AG09309 (cell line): ENCODE results near the gene TRAF6.
A peak's percentile ranks its signal among the peaks of the same experiment; 100 is the strongest.
"Not testable (repeated sequence)": the region's sequence is repeated elsewhere in the genome, so short reads cannot be mapped to it uniquely, and the experiment has no call there.

Source experiments
- DNase-seq: peaks from one replicate; pipeline ENCODE4 v3.0.0-alpha.2; 2010; ENCODE audit warnings: low read depth
- H3K4me3 ChIP-seq: 2 replicates; pipeline ENCODE4 v1.5.1; 2011; ENCODE audit warnings: mild to moderate bottlenecking, low read depth, low read length, moderate library complexity; ENCODE audit not compliant: control insufficient read depth
- TF ChIP-seq, protein P1 (sequence below): IDR thresholded peaks from 2 replicates; pipeline ENCODE4 v1.5.1; 2011; ENCODE audit warnings: mild to moderate bottlenecking, low read depth, low read length, inconsistent platforms; ENCODE audit not compliant: insufficient read depth, control insufficient read depth; ENCODE audit errors: missing control alignments

Gene TRAF6

DNA sequence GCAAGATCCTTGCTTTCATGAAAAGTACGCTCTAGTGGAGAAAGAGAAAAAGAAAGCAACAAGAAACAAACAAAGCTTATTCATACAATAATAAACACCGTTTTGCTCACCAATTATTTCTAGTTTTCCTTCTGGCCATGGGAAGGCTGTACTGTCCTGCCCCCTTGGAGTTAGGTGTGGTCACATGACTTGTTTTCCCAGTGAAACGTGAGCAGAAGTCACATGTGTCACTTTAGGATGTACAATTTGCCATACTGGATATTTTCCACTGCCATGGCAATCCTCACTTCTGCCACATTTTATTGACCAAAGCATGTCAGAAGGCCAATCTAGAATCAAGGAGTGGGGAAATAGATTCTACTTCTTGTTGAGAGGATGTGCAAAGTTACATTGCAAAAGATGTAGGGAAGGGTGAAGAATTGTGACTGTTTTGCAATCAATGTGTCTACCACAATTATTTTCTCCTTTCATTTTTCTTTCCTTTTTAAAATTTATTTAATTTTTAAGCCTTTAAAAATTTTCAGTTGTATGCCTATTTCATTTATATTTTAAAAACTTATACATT is 24.3 kb upstream of the TRAF6 start:
- no peak for DNase-seq
- TF ChIP-seq, protein P1, sequence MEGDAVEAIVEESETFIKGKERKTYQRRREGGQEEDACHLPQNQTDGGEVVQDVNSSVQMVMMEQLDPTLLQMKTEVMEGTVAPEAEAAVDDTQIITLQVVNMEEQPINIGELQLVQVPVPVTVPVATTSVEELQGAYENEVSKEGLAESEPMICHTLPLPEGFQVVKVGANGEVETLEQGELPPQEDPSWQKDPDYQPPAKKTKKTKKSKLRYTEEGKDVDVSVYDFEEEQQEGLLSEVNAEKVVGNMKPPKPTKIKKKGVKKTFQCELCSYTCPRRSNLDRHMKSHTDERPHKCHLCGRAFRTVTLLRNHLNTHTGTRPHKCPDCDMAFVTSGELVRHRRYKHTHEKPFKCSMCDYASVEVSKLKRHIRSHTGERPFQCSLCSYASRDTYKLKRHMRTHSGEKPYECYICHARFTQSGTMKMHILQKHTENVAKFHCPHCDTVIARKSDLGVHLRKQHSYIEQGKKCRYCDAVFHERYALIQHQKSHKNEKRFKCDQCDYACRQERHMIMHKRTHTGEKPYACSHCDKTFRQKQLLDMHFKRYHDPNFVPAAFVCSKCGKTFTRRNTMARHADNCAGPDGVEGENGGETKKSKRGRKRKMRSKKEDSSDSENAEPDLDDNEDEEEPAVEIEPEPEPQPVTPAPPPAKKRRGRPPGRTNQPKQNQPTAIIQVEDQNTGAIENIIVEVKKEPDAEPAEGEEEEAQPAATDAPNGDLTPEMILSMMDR, result no peak

DNA sequence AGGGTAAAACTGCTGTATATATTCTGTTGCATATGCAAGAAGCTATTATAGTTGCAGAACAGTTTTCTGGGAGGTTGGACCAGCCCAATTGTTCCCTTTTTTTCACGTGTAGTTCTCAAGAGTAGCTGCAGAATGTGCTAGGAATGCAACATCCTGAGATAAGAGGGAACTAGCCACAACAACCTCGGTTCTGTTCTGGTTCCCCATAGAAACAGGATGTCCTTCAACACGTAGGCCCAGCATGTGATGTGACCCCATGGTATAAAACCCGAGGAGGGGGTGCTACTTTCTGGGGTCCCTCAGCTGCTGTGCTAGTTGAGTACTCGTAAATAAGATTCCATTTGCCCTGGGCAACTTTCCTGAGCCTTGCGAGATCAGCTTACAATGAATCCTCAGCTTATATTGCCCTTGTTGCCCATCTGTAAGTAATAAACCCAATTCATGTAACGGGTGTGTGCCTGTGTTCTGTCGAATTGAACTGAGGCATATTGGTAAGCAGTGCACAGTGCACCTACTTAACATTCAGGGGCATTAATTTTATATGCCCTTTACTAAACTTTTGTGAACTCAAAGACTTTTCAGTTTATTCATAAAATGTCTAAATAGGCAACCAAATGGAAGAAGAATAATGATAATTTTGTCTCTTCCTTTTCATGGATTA is 23.0 kb upstream of the TRAF6 start:
- DNase-seq, result no peak
- H3K4me3 ChIP-seq, result no peak overlapping the region
- TF ChIP-seq, protein P1, result no peak

More for the DNA sequence above, 24.3 kb upstream of the TRAF6 start:
- no peak overlapping the region for H3K4me3 ChIP-seq

DNA sequence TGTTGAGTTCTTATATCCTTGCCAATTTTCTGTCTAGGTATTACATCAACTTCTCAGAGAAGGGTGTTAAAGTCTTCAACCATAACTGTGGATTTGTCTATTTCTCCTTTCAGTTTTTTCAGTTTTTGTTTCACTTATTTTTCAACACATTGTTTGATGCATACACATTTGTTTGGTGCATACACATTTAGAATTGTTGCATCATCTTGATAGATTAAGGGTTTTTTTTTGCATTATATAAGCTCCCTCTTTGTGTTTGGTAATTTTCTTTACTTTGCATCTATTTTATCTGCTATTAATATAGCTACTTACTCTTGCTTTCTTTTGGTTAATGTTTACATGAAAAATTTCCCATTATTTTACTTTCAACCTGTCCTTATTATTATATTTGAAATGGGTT is 20.8 kb upstream of the TRAF6 start:
- TF ChIP-seq, protein P1, result no peak

DNA sequence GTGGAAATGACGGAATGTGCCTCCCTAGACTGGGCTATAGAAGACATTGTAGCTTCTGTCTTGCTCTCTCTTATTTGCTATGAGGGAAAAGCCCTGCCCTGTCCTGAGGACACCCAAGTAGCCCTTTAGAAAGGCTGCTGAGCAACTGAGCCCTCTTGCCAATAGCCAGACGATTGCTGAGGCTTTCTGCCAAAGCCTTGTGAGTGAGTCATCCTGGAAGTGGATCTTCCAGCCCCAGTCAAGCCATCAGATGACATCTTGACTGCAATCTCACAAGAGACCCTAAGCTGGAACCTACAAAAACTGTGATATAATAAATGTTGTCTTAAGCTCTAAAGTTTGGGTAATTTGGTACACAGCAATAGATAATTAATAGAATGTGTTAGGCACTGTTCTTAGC is 3.9 kb upstream of the TRAF6 start:
- DNase-seq, result no peak
- H3K4me3 ChIP-seq, result no peak overlapping the region
- TF ChIP-seq, protein P1, result no peak

More for the DNA sequence above, 20.8 kb upstream of the TRAF6 start:
- DNase-seq, result no peak
- H3K4me3 ChIP-seq, result no peak overlapping the region

DNA sequence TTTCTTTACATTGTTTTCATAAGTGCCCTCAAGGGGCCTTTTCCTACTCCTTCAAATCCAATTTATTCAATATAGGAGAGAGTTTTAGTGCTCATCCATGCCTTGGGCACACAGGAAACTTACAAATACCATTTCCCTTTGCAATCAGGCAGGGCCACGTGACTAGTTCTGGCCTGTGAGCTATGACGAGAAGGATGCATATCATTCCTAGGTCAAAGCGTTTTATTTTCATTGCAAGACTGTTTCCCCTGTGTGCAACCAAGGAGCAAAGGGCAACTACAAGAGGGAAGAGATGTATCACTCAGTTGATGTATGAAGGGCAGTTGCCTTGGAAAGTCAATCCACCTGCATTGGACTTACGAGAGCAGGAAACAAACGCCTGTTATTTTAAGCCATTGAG is 1.9 kb upstream of the TRAF6 start:
- TF ChIP-seq, protein P1, result no peak
- no peak for DNase-seq
- no peak overlapping the region for H3K4me3 ChIP-seq

DNA sequence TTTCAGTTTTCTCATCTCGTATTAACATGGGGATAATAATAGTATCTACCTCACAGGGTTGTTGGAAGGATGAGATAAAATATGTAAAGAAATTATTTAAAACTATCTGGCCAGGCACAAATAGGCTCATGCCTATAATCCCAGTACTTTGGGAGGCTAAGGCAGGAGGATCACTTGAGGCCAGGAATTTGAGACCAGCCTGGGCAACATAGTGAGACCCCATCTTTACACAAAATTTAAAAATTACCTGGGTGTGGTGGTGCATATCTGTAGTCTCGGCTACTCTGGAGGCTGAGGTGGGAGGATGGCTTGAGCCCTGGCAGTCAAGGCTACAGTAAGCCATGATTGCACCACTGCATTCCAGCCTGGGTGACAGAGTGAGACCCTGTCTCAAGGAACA is 990 bp upstream of the TRAF6 start:
- DNase-seq, H3K4me3 ChIP-seq: not testable (repeated sequence)

DNA sequence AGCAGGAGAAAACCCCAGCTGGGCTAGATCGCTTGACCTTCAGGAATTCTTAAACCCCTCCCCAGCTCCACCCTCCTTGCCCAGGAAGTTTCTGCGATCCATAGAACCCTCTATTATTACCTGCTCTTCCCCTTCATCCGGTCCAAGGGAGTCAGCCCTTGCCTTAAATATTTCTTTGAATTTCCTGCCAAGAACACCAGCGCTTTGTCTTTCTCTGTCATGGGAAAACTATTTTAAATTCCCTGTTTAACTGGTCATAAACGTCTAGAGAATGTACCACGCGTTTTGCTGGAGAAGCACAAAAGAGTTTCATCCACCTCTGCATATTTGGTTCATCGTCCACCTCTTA is 496 bp upstream of the TRAF6 start:
- peak overlapping the region; percentile 79 for H3K4me3 ChIP-seq
- DNase-seq, result no peak
- TF ChIP-seq, protein P1, result no peak
